Endothelial cell of umbilical vein (primary cell): ENCODE measurements around the gene SKIC8. TPM values are rescaled to one million over a fixed set of nuclear protein-coding genes. Genes with fewer than 3 reads are reported as not detected.

Experiments used
- BruUV-seq: library from RNA; stranded (reverse); fragments of 400-500 nt; replicated peaks from 2 replicates; lab custom pipeline; 2021; lab: Mats Ljungman, UMichigan
- CTCF ChIA-PET: fragments of 300-600, 350-600 bp; sonication (Branson Sonifier 250); formaldehyde crosslinking; loops from one replicate; lab custom pipeline; 2021; ENCODE audit warnings: antibody characterized with exemption, inconsistent platforms; lab: Charles Lee
- POLR2A ChIA-PET: fragments of 300-600, 350-600 bp; sonication (Branson Sonifier 250); formaldehyde crosslinking; loops from one replicate; lab custom pipeline; 2021; ENCODE audit warnings: antibody characterized with exemption, inconsistent platforms; lab: Charles Lee
- DNase-seq: peaks from one replicate; pipeline ENCODE4 v3.0.0-alpha.2; 2011; ENCODE audit warnings: low read depth, low spot score
- FAIRE-seq: peaks from 2 replicates; lab custom pipeline; 2011; peaks lifted over from hg19 to GRCh38; lab: Jason Lieb, UNC
- H2AFZ ChIP-seq: 2 replicates; pipeline ENCODE4 v1.6.0; 2012; ENCODE audit warnings: low read depth, low read length, control low read depth, inconsistent platforms
- H3K27ac ChIP-seq: 2 replicates; pipeline ENCODE4 v1.5.1; 2011; ENCODE audit warnings: low read depth, mild to moderate bottlenecking, control low read depth, low read length, moderate library complexity; ENCODE audit not compliant: insufficient read depth
- H3K27me3 ChIP-seq, 2 experiments: 2 replicates each; pipeline versions ENCODE4 v1.6.0 to v1.6.1; 2011; ENCODE audit warnings: low read length in 2 of 2, mixed read lengths in 1 of 2; ENCODE audit not compliant: control insufficient read depth in 2 of 2, insufficient read depth in 2 of 2
- H3K36me3 ChIP-seq, 2 experiments: 2 replicates in 1 of 2; 3 replicates in 1 of 2; pipeline ENCODE4 v1.5.1; 2011; ENCODE audit warnings: low read length in 2 of 2, mild to moderate bottlenecking in 1 of 2, moderate library complexity in 1 of 2; ENCODE audit not compliant: control insufficient read depth in 2 of 2, insufficient read depth in 2 of 2; ENCODE audit errors: extremely low read depth in 1 of 2
- H3K4me1 ChIP-seq: 3 replicates; pipeline ENCODE4 v1.5.1; 2011; ENCODE audit warnings: mild to moderate bottlenecking, low read length; ENCODE audit not compliant: control insufficient read depth, insufficient read depth; ENCODE audit errors: extremely low read depth
- H3K4me2 ChIP-seq: 2 replicates; pipeline ENCODE4 v1.6.1; 2011; ENCODE audit warnings: low read length, control low read depth, mixed read lengths; ENCODE audit not compliant: insufficient read depth
- H3K4me3 ChIP-seq, 3 experiments: fragments of 200-600 bp in 1 of 3; sonication (generic), shearing (Covaris generic) in 1 of 3; replicated peaks in 1 of 3; 2 replicates each; pipeline ENCODE4 v1.5.1; 2011 to 2016; ENCODE audit warnings: control low read depth in 3 of 3, low read length in 3 of 3, mild to moderate bottlenecking in 2 of 3, inconsistent platforms in 1 of 3, low read depth in 1 of 3, moderate library complexity in 1 of 3; ENCODE audit not compliant: insufficient read depth in 1 of 3
- H3K79me2 ChIP-seq: 2 replicates; pipeline ENCODE4 v1.6.0; 2012; ENCODE audit warnings: low read length, inconsistent platforms; ENCODE audit not compliant: control insufficient read depth, insufficient read depth
- H3K9ac ChIP-seq: replicated peaks from 2 replicates; pipeline ENCODE3; 2011; ENCODE audit warnings: low read length, control low read depth; ENCODE audit not compliant: insufficient read depth; ENCODE audit errors: extremely low read depth
- H3K9me1 ChIP-seq: replicated peaks from 3 replicates; pipeline ENCODE4 v1.6.0; 2011; ENCODE audit warnings: mild to moderate bottlenecking, low read length; ENCODE audit not compliant: control insufficient read depth, insufficient read depth; ENCODE audit errors: extremely low read depth
- H3K9me3 ChIP-seq: replicated peaks from 2 replicates; pipeline ENCODE4 v1.5.1; 2012; ENCODE audit warnings: low read length, inconsistent platforms; ENCODE audit not compliant: control insufficient read depth, insufficient read depth
- H4K20me1 ChIP-seq: replicated peaks from 2 replicates; pipeline ENCODE3; 2011; ENCODE audit warnings: mild to moderate bottlenecking, low read length; ENCODE audit not compliant: control insufficient read depth, insufficient read depth; ENCODE audit errors: extremely low read depth
- CTCF ChIP-seq, 2 donors: IDR thresholded peaks; 1 replicate in 1 of 2; 2 replicates in 1 of 2; pipeline ENCODE4 v1.5.1; 2011; ENCODE audit warnings: low read length in 2 of 2, mild to moderate bottlenecking in 2 of 2, moderate library complexity in 2 of 2, control low read depth in 1 of 2, inconsistent platforms in 1 of 2, low read depth in 1 of 2; ENCODE audit not compliant: insufficient read depth in 1 of 2; ENCODE audit errors: extremely low read depth in 1 of 2
- EZH2 ChIP-seq: IDR thresholded peaks from 2 replicates; pipeline ENCODE4 v1.6.1; 2012; ENCODE audit warnings: borderline replicate concordance, low read depth, mild to moderate bottlenecking, moderate library complexity, low read length, inconsistent platforms; ENCODE audit not compliant: severe bottlenecking
- FOS ChIP-seq: IDR thresholded peaks from 2 replicates; pipeline ENCODE4 v1.6.1; 2011; ENCODE audit warnings: mild to moderate bottlenecking, low read length, moderate library complexity, borderline replicate concordance; ENCODE audit not compliant: insufficient read depth
- GATA2 ChIP-seq: IDR thresholded peaks from 2 replicates; pipeline ENCODE4 v1.7.0; 2011; ENCODE audit warnings: low read depth, mild to moderate bottlenecking, moderate library complexity, mixed read lengths, low read length; ENCODE audit not compliant: insufficient read length, insufficient read depth
- JUN ChIP-seq: IDR thresholded peaks from 2 replicates; pipeline ENCODE4 v1.6.1; 2011; ENCODE audit warnings: borderline replicate concordance, low read depth; ENCODE audit not compliant: insufficient read length, insufficient read depth
- MAX ChIP-seq: IDR thresholded peaks from 2 replicates; pipeline ENCODE4 v1.6.1; 2011; ENCODE audit not compliant: insufficient read depth, insufficient read length
- MYC ChIP-seq: IDR thresholded peaks from one replicate; pipeline ENCODE4 v1.6.1; 2011; ENCODE audit warnings: mild to moderate bottlenecking, low read depth, low read length
- POLR2A ChIP-seq: IDR thresholded peaks from 2 replicates; pipeline ENCODE4 v1.6.1; 2012; ENCODE audit warnings: low read depth, mild to moderate bottlenecking, control low read depth, low read length
- POLR2AphosphoS5 ChIP-seq: IDR thresholded peaks from 2 replicates; pipeline ENCODE4 v1.6.1; 2012; ENCODE audit warnings: low read depth, mild to moderate bottlenecking, control low read depth, low read length, moderate library complexity; ENCODE audit not compliant: insufficient read depth
- dilution Hi-C: fragments of 300-500 bp; cut with MboI; formaldehyde crosslinking; loops from one replicate; pipeline ENCODE4 v1.15.0; 2019; ENCODE audit warnings: low sequenced_read_pairs; ENCODE audit not compliant: extremely low pct_ligation_motif_present
- intact Hi-C: fragments of 100-400 bp; cut with micrococcal nuclease; formaldehyde crosslinking; loops from one replicate; pipeline ENCODE4 v1.10.0; 2022
- polyA plus RNA-seq, 4 experiments: library from polyadenylated mRNA; depleted of rRNA in 3 of 4; stranded (reverse) in 3 of 4; unstranded in 1 of 4; fragments of >200 nt; gene quantifications; 2 replicates each; pipeline versions ENCODE4 v1.2.1 to v1.2.3, GENCODE V29; 2011 to 2012; ENCODE audit warnings: missing spikeins in 1 of 4
- total RNA-seq: library from RNA; stranded (reverse); gene quantifications from 2 replicates; pipeline ENCODE4 v1.2.3, GENCODE V29; 2021

Gene SKIC8
- total and polyA plus RNA-seq, 2 donors (not counting 3 experiments of a cell fraction or from before 2014, with no cell fraction given) = 49.7 to 95.0 TPM

GRCh38 chr15:78251136-78251535 is 48.3 kb downstream of the SKIC8 start:
- BruUV-seq = no TSS peak
- H3K27ac ChIP-seq = no peak overlapping the region
- dilution Hi-C loops = no loop called here
- intact Hi-C loops = no loop called here
- peaks cover 2 to 3% of the 10 kb centered on the region in 2 experiments for H3K27me3 ChIP-seq
- no peaks in the 10 kb centered on the region for H3K9me3 ChIP-seq
- no peak overlapping the region for H3K9ac ChIP-seq
- POLR2A ChIA-PET = no interaction called here
- CTCF ChIA-PET = interaction anchor here (1.0 kb wide), 1 partner anchor 143 kb away, joined by 3 read pairs; no protein-coding TSS in a partner anchor
- no peaks in the 10 kb centered on the region for H3K4me1 ChIP-seq
- H4K20me1 ChIP-seq = no peaks in the 10 kb centered on the region
- H3K4me2 ChIP-seq = no peak overlapping the region
- H3K9me1 ChIP-seq = no peaks in the 10 kb centered on the region
- no peak overlapping the region for H2AFZ ChIP-seq
- no peak for TF ChIP-seq GATA2
- TF ChIP-seq MAX = no peak
- TF ChIP-seq FOS = no peak
- TF ChIP-seq POLR2A = no peak
- TF ChIP-seq CTCF (IDR thresholded peaks at IDR 0.05; ENCODE audit: extremely low read depth in 1 of 2, insufficient read depth in 1 of 2, low read depth in 1 of 2, low read length in 2 of 2) = no peak
- no peak for TF ChIP-seq POLR2AphosphoS5
- no peak for TF ChIP-seq MYC
- TF ChIP-seq JUN = no peak
- TF ChIP-seq EZH2 = no peak
- H3K79me2 ChIP-seq = no peaks in the 10 kb centered on the region
- DNase-seq (no peak), FAIRE-seq (no peak)
- H3K4me3 ChIP-seq = no peak overlapping the region
- H3K36me3 ChIP-seq = no peaks in the 10 kb centered on the region
